Measurements from ENCODE around the gene CPTP. TPM values are rescaled to one million over a fixed set of nuclear protein-coding genes. Genes with fewer than 3 reads are reported as not detected.

Gene CPTP
- total and polyA plus RNA-seq, 7 donors = 8.4 to 57.1 (median 21.6) TPM

- WGBS, 2 donors = 82 to 86% methylated on average over 16 of the region's 16 CpGs
- no peak overlapping the region for H3K4me3 ChIP-seq
- TF ChIP-seq EP300 (IDR thresholded peaks at IDR 0.05) = no peak
- no peak for TF ChIP-seq POLR2A (IDR thresholded peaks at IDR 0.05)
- TF ChIP-seq POLR2AphosphoS5 (IDR thresholded peaks at IDR 0.05) = no peak
- TF ChIP-seq CTCF (IDR thresholded peaks at IDR 0.05) = no peak
- no peaks in the 10 kb centered on the region for H3K9me3 ChIP-seq
- H3K4me1 ChIP-seq = peaks cover 2 to 36% (median 31%) of the 10 kb centered on the region in 4 donors
- no peaks in the 10 kb centered on the region for H3K27me3 ChIP-seq
- H3K27ac ChIP-seq = no peak overlapping the region
- H3K36me3 ChIP-seq = peaks cover 0 to 15% (median 4%) of the 10 kb centered on the region in 4 donors
- no peak for DNase-seq
- intact Hi-C loops (cut with DNase I) = no loop called here
Observed at GRCh38 chr1:1370771-1371300, 46.2 kb downstream of the CPTP start.

GRCh38 chr1:1371364-1371745, 46.8 kb downstream of the CPTP start:
- Histone ChIP-seq H3K36me3 (peaks cover 0 to 15% (median 4%) of the 10 kb centered on the region in 4 donors), H3K27me3 (no peaks in the 10 kb centered on the region), H3K27ac (no peak overlapping the region), H3K4me3 (no peak overlapping the region), H3K9me3 (no peaks in the 10 kb centered on the region), H3K4me1 (peaks cover 2 to 41% (median 34%) of the 10 kb centered on the region in 4 donors)
- intact Hi-C loops (cut with DNase I) = no loop called here
- TF ChIP-seq POLR2AphosphoS5 (IDR thresholded peaks at IDR 0.05) (no peak), POLR2A (IDR thresholded peaks at IDR 0.05) (no peak), EP300 (IDR thresholded peaks at IDR 0.05) (no peak), CTCF (IDR thresholded peaks at IDR 0.05) (no peak)
- 38 to 69% methylated on average over 12 of the region's 12 CpGs for WGBS, 2 donors
- no peak for DNase-seq

- Histone ChIP-seq H3K9me3 (no peaks in the 10 kb centered on the region), H3K27me3 (no peaks in the 10 kb centered on the region), H3K4me3 (no peak overlapping the region), H3K27ac (peak overlapping the region; percentile 17 to 58 (median 31)), H3K4me1 (peaks cover 2 to 41% (median 34%) of the 10 kb centered on the region in 4 donors), H3K36me3 (peaks cover 0 to 15% (median 4%) of the 10 kb centered on the region in 4 donors)
- 30 to 33% methylated on average over 26 of the region's 26 CpGs for WGBS, 2 donors
- intact Hi-C loops (cut with DNase I) = loop anchor here (2.0 kb wide), 1 partner anchor 23 kb away; the partner anchor contains the start of gene DVL1
- DNase-seq = peak; percentile 86
- TF ChIP-seq POLR2AphosphoS5 (IDR thresholded peaks at IDR 0.05) (peak in 1 of 4 donors; percentile 13), CTCF (IDR thresholded peaks at IDR 0.05) (peak; percentile 76 to 96 (median 86)), EP300 (IDR thresholded peaks at IDR 0.05) (no peak)
Observed at GRCh38 chr1:1371746-1372711, 47.4 kb downstream of the CPTP start.

GRCh38 chr1:1373051-1373814, 48.6 kb downstream of the CPTP start:
- Histone ChIP-seq H3K4me3 (no peak overlapping the region), H3K36me3 (peaks cover 0 to 15% (median 4%) of the 10 kb centered on the region in 4 donors), H3K9me3 (no peaks in the 10 kb centered on the region), H3K4me1 (peaks cover 2 to 41% (median 34%) of the 10 kb centered on the region in 4 donors), H3K27me3 (no peaks in the 10 kb centered on the region), H3K27ac (peak overlapping the region in 2 of 4 donors; percentile 19 to 98)
- WGBS, 2 donors = 82 to 90% methylated on average over 26 of the region's 26 CpGs
- DNase-seq = no peak
- TF ChIP-seq POLR2A (IDR thresholded peaks at IDR 0.05) (no peak), CTCF (IDR thresholded peaks at IDR 0.05) (no peak), POLR2AphosphoS5 (IDR thresholded peaks at IDR 0.05) (no peak), EP300 (IDR thresholded peaks at IDR 0.05) (no peak)
- intact Hi-C loops (cut with DNase I) = loop anchor here (2.0 kb wide), 1 partner anchor 24 kb away; the partner anchor contains the start of gene DVL1
